Stomach (tissue), 4 donors: ENCODE data around the gene MT1F.

ENCODE experiments used
- EP300 ChIP-seq: sonication (generic); formaldehyde crosslinking; IDR thresholded peaks from one replicate; pipeline ENCODE4 v1.6.1; 2017; ENCODE audit warnings: antibody characterized with exemption
- POLR2A ChIP-seq, 4 donors: fragments of 450-650 bp; IDR thresholded peaks; one replicate each; pipeline ENCODE4 v1.6.1; 2016; ENCODE audit warnings: antibody characterized with exemption in 4 of 4, control low read depth in 2 of 4, mild to moderate bottlenecking in 1 of 4, moderate library complexity in 1 of 4
- POLR2AphosphoS5 ChIP-seq, 3 donors: sonication (generic); formaldehyde crosslinking; IDR thresholded peaks; one replicate each; pipeline ENCODE4 v1.6.1; 2016; ENCODE audit warnings: antibody characterized with exemption in 3 of 3
- TF ChIP-seq, protein P1 (sequence below), 7 experiments: fragments of 450-650 bp in 4 of 7; fragments of 200-600 bp in 3 of 7; sonication (generic) in 3 of 7; IDR thresholded peaks; one replicate each; pipeline ENCODE4 v1.5.1; 2016 to 2019; ENCODE audit warnings: antibody characterized with exemption in 7 of 7, control low read depth in 2 of 7, mild to moderate bottlenecking in 1 of 7

DNA sequence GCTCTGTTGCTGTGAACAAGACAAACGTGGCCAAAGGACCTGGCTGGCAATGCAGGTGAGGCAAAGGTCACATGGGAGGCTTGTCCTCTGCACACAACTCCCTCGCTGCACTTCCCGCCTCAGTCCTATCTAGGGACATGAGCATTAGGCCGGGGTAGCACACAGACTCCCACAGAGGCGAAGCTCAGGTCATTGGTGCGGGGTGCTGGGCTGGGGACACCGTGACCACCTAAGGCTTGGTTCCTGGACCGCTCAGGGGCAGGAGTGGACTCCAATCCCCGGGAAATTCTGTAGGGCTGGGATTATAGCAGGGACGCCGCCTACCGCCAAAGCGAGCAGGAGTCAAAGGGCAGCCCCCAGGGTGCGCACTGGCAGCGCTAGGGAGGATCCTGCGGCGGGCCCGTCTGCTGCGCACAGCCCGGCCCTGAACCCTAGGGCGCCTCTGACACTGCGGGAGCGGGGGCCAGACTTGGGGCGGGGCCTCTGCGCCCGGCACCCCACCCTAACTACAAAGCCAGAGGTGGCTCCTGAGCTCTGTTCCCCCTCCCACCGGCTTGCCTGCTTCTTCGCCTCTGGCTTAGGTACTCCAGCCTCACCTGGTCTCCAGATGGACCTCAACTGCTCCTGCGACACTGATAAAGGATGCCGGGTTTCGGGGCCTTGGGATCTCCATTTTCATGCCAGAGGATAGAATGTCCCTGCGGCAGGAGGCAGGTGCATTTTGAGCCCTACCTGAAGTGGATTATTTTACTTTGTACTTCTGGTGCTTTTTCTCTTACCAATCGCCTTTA is 9.9 kb upstream of the MT1F start:
- TF ChIP-seq EP300 (no peak), POLR2A (IDR thresholded peaks at IDR 0.05) (no peak), POLR2AphosphoS5 (IDR thresholded peaks at IDR 0.05) (no peak)
- TF ChIP-seq, protein P1, sequence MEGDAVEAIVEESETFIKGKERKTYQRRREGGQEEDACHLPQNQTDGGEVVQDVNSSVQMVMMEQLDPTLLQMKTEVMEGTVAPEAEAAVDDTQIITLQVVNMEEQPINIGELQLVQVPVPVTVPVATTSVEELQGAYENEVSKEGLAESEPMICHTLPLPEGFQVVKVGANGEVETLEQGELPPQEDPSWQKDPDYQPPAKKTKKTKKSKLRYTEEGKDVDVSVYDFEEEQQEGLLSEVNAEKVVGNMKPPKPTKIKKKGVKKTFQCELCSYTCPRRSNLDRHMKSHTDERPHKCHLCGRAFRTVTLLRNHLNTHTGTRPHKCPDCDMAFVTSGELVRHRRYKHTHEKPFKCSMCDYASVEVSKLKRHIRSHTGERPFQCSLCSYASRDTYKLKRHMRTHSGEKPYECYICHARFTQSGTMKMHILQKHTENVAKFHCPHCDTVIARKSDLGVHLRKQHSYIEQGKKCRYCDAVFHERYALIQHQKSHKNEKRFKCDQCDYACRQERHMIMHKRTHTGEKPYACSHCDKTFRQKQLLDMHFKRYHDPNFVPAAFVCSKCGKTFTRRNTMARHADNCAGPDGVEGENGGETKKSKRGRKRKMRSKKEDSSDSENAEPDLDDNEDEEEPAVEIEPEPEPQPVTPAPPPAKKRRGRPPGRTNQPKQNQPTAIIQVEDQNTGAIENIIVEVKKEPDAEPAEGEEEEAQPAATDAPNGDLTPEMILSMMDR (IDR thresholded peaks at IDR 0.05): no peak
